CD14-positive monocyte (primary cell): ENCODE results near the gene RNF157. TPM values are rescaled to one million over a fixed set of nuclear protein-coding genes. Genes with fewer than 3 reads are reported as not detected.

Experiments
- DNase-seq, 3 donors: peaks; one replicate each; pipeline ENCODE4 v3.0.0-alpha.2; 2011 to 2022
- H2AFZ ChIP-seq: 2 replicates; pipeline ENCODE4 v1.6.0; 2012; ENCODE audit warnings: mild to moderate bottlenecking, low read depth, low read length, inconsistent platforms; ENCODE audit not compliant: insufficient read depth, poor library complexity, severe bottlenecking
- H3K27ac ChIP-seq, 2 donors: 1 replicate in 1 of 2; 2 replicates in 1 of 2; pipeline ENCODE4 v1.5.1; 2012 to 2013; ENCODE audit warnings: low read length in 2 of 2, control low read depth in 1 of 2, inconsistent platforms in 1 of 2, low read depth in 1 of 2, mild to moderate bottlenecking in 1 of 2
- H3K27me3 ChIP-seq, 2 donors: one replicate each; pipeline versions ENCODE4 v1.6.0 to v1.6.1; 2011 to 2013; ENCODE audit warnings: low read length in 2 of 2; ENCODE audit not compliant: control insufficient read depth in 2 of 2, insufficient read depth in 2 of 2
- H3K36me3 ChIP-seq, 2 donors: replicated peaks in 1 of 2; 1 replicate in 1 of 2; 2 replicates in 1 of 2; pipeline versions ENCODE4 v1.5.1 to v1.6.1; 2012 to 2013; ENCODE audit warnings: low read length in 2 of 2, control low read depth in 1 of 2, inconsistent platforms in 1 of 2, mild to moderate bottlenecking in 1 of 2; ENCODE audit not compliant: insufficient read depth in 2 of 2, control insufficient read depth in 1 of 2
- H3K4me1 ChIP-seq, 2 donors: 1 replicate in 1 of 2; 2 replicates in 1 of 2; pipeline versions ENCODE4 v1.5.1 to v1.6.1; 2012 to 2013; ENCODE audit warnings: low read length in 2 of 2, control low read depth in 1 of 2, inconsistent platforms in 1 of 2, mild to moderate bottlenecking in 1 of 2, moderate library complexity in 1 of 2; ENCODE audit not compliant: insufficient read depth in 2 of 2, control insufficient read depth in 1 of 2
- H3K4me2 ChIP-seq: replicated peaks from 2 replicates; pipeline ENCODE3; 2012; ENCODE audit warnings: low read length, moderate library complexity, mild to moderate bottlenecking; ENCODE audit not compliant: poor library complexity, severe bottlenecking; ENCODE audit errors: extremely low read depth
- H3K4me3 ChIP-seq, 3 experiments: fragments of 200-600 bp in 1 of 3; sonication (generic) in 1 of 3; replicated peaks in 1 of 3; 1 replicate in 2 of 3; 2 replicates in 1 of 3; pipeline ENCODE4 v1.5.1; 2011 to 2013; ENCODE audit warnings: low read length in 3 of 3, mild to moderate bottlenecking in 3 of 3, control low read depth in 2 of 3, low read depth in 2 of 3, inconsistent platforms in 1 of 3, moderate library complexity in 1 of 3
- H3K79me2 ChIP-seq: 2 replicates; pipeline ENCODE4 v1.6.0; 2012; ENCODE audit warnings: mild to moderate bottlenecking, control low read depth, inconsistent platforms, low read length, moderate library complexity; ENCODE audit not compliant: insufficient read depth
- H3K9ac ChIP-seq: 2 replicates; pipeline ENCODE4 v1.6.0; 2017; ENCODE audit warnings: low read length, mild to moderate bottlenecking; ENCODE audit not compliant: insufficient read depth, poor library complexity, severe bottlenecking
- H3K9me3 ChIP-seq, 2 donors: replicated peaks in 1 of 2; 1 replicate in 1 of 2; 2 replicates in 1 of 2; pipeline versions ENCODE4 v1.5.1 to v1.6.1; 2012 to 2013; ENCODE audit warnings: low read length in 2 of 2, control low read depth in 1 of 2; ENCODE audit not compliant: control insufficient read depth in 1 of 2, insufficient read depth in 1 of 2
- H4K20me1 ChIP-seq: 2 replicates; pipeline ENCODE4 v1.6.0; 2012; ENCODE audit warnings: mild to moderate bottlenecking, low read length, control low read depth, moderate library complexity; ENCODE audit not compliant: insufficient read depth
- H3K27ac Mint-ChIP-seq, 7 donors: one replicate each; pipeline ENCODE4 v1.8.0; 2020; ENCODE audit warnings: mild to moderate bottlenecking in 7 of 7, mixed read lengths in 7 of 7, moderate library complexity in 6 of 7, inconsistent platforms in 2 of 7
- H3K27me3 Mint-ChIP-seq, 3 donors: one replicate each; pipeline ENCODE4 v1.8.0; 2021 to 2022; ENCODE audit warnings: low read depth in 3 of 3, mild to moderate bottlenecking in 3 of 3, mixed read lengths in 3 of 3, moderate library complexity in 3 of 3, inconsistent platforms in 1 of 3
- H3K36me3 Mint-ChIP-seq, 2 donors: one replicate each; pipeline ENCODE4 v1.8.0; 2020; ENCODE audit warnings: mixed read lengths in 2 of 2, inconsistent platforms in 1 of 2, mild to moderate bottlenecking in 1 of 2
- H3K4me1 Mint-ChIP-seq: one replicate; pipeline ENCODE4 v1.8.0; 2020; ENCODE audit warnings: mild to moderate bottlenecking, mixed read lengths
- H3K4me3 Mint-ChIP-seq, 2 donors: one replicate each; pipeline ENCODE4 v1.8.0; 2020; ENCODE audit warnings: mild to moderate bottlenecking in 2 of 2, mixed read lengths in 2 of 2, moderate library complexity in 1 of 2
- H3K9me3 Mint-ChIP-seq, 7 donors: one replicate each; pipeline ENCODE4 v1.8.0; 2020 to 2022; ENCODE audit warnings: mixed read lengths in 7 of 7, mild to moderate bottlenecking in 6 of 7, moderate library complexity in 6 of 7, inconsistent platforms in 2 of 7
- WGBS: methylation state at CpG from one replicate; pipeline ENCODE4 v1.1.5; 2013; ENCODE audit warnings: missing lambda C conversion rate; ENCODE audit not compliant: insufficient coverage; 5-methylcytosine and 5-hydroxymethylcytosine counted together
- intact Hi-C, 2 donors: fragments of 100-400 bp; cut with micrococcal nuclease; formaldehyde crosslinking; loops; one replicate each; pipeline versions ENCODE4 v1.15.0 to v1.15.1; 2023
- polyA plus RNA-seq, 3 donors: library from polyadenylated mRNA; depleted of rRNA in 1 of 3; unstranded in 2 of 3; stranded (reverse) in 1 of 3; fragments of 300-500 nt in 2 of 3; fragments of >200 nt in 1 of 3; fragmentation: Illumina TruSeq in 2 of 3; gene quantifications; 1 replicate in 2 of 3; 2 replicates in 1 of 3; pipeline ENCODE4 v1.2.3, GENCODE V29; 2012 to 2021
- TF ChIP-seq, protein P1 (sequence below): fragments of 200-600 bp; IDR thresholded peaks from one replicate; pipeline ENCODE4 v1.8.0; 2022; ENCODE audit warnings: antibody characterized with exemption, mild to moderate bottlenecking

RNF157 gene
- polyA plus RNA-seq, 3 donors, result 0.03 TPM; not detected in 2

DNA sequence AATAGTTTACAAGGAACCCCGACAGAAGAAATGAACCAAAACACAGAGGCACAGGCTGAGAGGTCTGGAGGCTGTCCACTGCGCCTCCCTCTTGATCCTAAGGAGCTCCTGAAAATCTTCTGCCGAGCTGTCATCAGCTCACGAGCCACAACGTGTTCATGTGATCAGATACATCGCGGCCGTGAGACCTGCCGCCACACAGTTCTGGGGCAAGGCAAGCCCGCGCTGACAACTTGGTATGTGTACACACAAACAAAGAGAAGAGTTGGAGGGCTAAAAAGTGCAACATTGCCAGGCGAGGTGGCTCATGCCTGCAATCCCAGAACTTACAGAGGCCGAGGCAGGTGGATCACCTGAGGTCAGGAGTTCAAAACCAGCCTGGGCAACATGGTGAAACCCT, 144.3 kb downstream of the RNF157 start:
- no peaks in the 10 kb centered on the region for H4K20me1 ChIP-seq
- H3K9me3 ChIP-seq, result no peaks in the 10 kb centered on the region
- H3K36me3 ChIP-seq, result peaks cover 80 to 97% of the 10 kb centered on the region in 2 donors
- H3K27ac Mint-ChIP-seq, result peak overlapping the region in 1 of 7 donors; percentile 64
- no peak overlapping the region for H3K4me2 ChIP-seq
- no peak overlapping the region for H3K4me3 ChIP-seq
- H3K27ac ChIP-seq, result no peak overlapping the region
- H3K79me2 ChIP-seq, result no peaks in the 10 kb centered on the region
- no peaks in the 10 kb centered on the region for H3K27me3 Mint-ChIP-seq
- DNase-seq, result no peak
- H3K4me1 ChIP-seq, result no peaks in the 10 kb centered on the region
- no peak overlapping the region for H3K9ac ChIP-seq
- intact Hi-C loops, result no loop called here
- TF ChIP-seq, protein P1, sequence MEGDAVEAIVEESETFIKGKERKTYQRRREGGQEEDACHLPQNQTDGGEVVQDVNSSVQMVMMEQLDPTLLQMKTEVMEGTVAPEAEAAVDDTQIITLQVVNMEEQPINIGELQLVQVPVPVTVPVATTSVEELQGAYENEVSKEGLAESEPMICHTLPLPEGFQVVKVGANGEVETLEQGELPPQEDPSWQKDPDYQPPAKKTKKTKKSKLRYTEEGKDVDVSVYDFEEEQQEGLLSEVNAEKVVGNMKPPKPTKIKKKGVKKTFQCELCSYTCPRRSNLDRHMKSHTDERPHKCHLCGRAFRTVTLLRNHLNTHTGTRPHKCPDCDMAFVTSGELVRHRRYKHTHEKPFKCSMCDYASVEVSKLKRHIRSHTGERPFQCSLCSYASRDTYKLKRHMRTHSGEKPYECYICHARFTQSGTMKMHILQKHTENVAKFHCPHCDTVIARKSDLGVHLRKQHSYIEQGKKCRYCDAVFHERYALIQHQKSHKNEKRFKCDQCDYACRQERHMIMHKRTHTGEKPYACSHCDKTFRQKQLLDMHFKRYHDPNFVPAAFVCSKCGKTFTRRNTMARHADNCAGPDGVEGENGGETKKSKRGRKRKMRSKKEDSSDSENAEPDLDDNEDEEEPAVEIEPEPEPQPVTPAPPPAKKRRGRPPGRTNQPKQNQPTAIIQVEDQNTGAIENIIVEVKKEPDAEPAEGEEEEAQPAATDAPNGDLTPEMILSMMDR, result no peak
- WGBS, result 98% methylated on average over 12 of the region's 13 CpGs
- no peak overlapping the region for H3K4me3 Mint-ChIP-seq
- no peak overlapping the region for H2AFZ ChIP-seq
- H3K27me3 ChIP-seq, result no peaks in the 10 kb centered on the region
- H3K9me3 Mint-ChIP-seq, result no peaks in the 10 kb centered on the region
- peaks cover 70 to 99% of the 10 kb centered on the region in 2 donors for H3K36me3 Mint-ChIP-seq
- peaks cover 2% of the 10 kb centered on the region for H3K4me1 Mint-ChIP-seq

DNA sequence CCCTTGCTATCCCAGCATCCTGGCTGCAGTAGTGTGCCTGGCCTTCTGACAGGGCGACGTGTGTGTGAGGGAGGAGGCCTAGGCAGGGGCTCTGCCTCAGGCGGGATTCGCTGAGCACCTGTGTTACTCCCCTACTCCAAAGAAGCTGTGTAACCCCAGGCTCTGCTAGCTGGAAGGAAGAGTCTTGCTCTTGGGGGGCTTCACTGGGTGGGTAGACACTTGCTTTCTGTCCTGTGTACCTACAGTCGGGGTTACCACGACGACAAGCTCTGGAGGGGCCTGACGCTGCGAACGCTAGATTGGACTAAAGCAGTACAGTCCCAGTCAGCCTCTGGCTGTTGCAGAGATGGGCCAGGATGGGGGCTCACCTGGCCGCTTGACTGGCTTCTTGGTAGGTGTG, 146.2 kb downstream of the RNF157 start:
- Histone ChIP-seq H4K20me1 (no peaks in the 10 kb centered on the region), H3K4me3 (no peak overlapping the region), H2AFZ (no peak overlapping the region), H3K27me3 (no peaks in the 10 kb centered on the region), H3K4me2 (no peak overlapping the region), H3K79me2 (no peaks in the 10 kb centered on the region), H3K4me1 (no peaks in the 10 kb centered on the region), H3K27ac (no peak overlapping the region), H3K36me3 (peaks cover 91 to 100% of the 10 kb centered on the region in 2 donors), H3K9me3 (no peaks in the 10 kb centered on the region), H3K9ac (no peak overlapping the region)
- WGBS, result 98% methylated on average over 9 of the region's 11 CpGs
- TF ChIP-seq, protein P1, result no peak
- DNase-seq, result no peak
- Mint-ChIP-seq H3K27ac (no peak overlapping the region), H3K27me3 (peaks cover 0 to 2% (median 1%) of the 10 kb centered on the region in 3 donors), H3K9me3 (no peaks in the 10 kb centered on the region), H3K4me1 (peaks cover 2% of the 10 kb centered on the region), H3K4me3 (no peak overlapping the region), H3K36me3 (peaks cover 78 to 100% of the 10 kb centered on the region in 2 donors)
- intact Hi-C loops, result no loop called here
